Loucy (cell line): Measurements from ENCODE around the gene SH2D5.

ENCODE experiments used
- H2AFZ ChIP-seq: fragments of 200-600 bp; sonication (generic); 2 replicates; pipeline ENCODE4 v1.6.0; 2016; ENCODE audit warnings: antibody characterized with exemption, mild to moderate bottlenecking, low read length, moderate library complexity
- H3F3A ChIP-seq: fragments of 200-600 bp; 2 replicates; pipeline ENCODE4 v1.6.0; 2016; ENCODE audit warnings: antibody characterized with exemption, low read depth, mild to moderate bottlenecking
- H3K27me3 ChIP-seq: fragments of 200-600 bp; sonication (generic); 2 replicates; pipeline ENCODE4 v1.6.1; 2014; ENCODE audit warnings: low read length, mild to moderate bottlenecking; ENCODE audit not compliant: insufficient read depth, poor library complexity, severe bottlenecking
- H3K36me3 ChIP-seq: fragments of 200-600 bp; sonication (generic); 2 replicates; pipeline ENCODE4 v1.6.1; 2016; ENCODE audit warnings: low read length; ENCODE audit not compliant: insufficient read depth
- H3K4me1 ChIP-seq: fragments of 200-600 bp; sonication (generic); 2 replicates; pipeline ENCODE4 v1.5.1; 2014; ENCODE audit warnings: low read length, mild to moderate bottlenecking; ENCODE audit not compliant: insufficient read depth, poor library complexity, severe bottlenecking
- H3K4me2 ChIP-seq: fragments of 200-600 bp; sonication (generic); 2 replicates; pipeline ENCODE4 v1.6.0; 2014; ENCODE audit warnings: antibody characterized with exemption, low read length, low read depth, mild to moderate bottlenecking; ENCODE audit not compliant: poor library complexity, severe bottlenecking
- H3K4me3 ChIP-seq: fragments of 200-600 bp; sonication (generic); 2 replicates; pipeline ENCODE4 v1.5.1; 2014; ENCODE audit warnings: low read length, mild to moderate bottlenecking, mixed read lengths; ENCODE audit not compliant: poor library complexity, severe bottlenecking
- H3K79me2 ChIP-seq: fragments of 200-600 bp; sonication (generic); 2 replicates; pipeline ENCODE4 v1.6.1; 2014; ENCODE audit warnings: low read length; ENCODE audit not compliant: insufficient read depth
- H3K9ac ChIP-seq: fragments of 200-600 bp; sonication (generic); 2 replicates; pipeline ENCODE4 v1.6.0; 2014; ENCODE audit warnings: mild to moderate bottlenecking, low read depth, low read length, moderate library complexity; ENCODE audit not compliant: poor library complexity, severe bottlenecking
- H3K9me2 ChIP-seq: fragments of 200-600 bp; sonication (generic); replicated peaks from 2 replicates; pipeline ENCODE4 v1.6.1; 2016; ENCODE audit warnings: low read depth, low read length, mixed read lengths
- H3K9me3 ChIP-seq: fragments of 200-600 bp; sonication (generic); 2 replicates; pipeline ENCODE4 v1.6.1; 2014; ENCODE audit warnings: mild to moderate bottlenecking, antibody characterized with exemption, low read length, low read depth; ENCODE audit not compliant: insufficient read depth
- H4K20me1 ChIP-seq: fragments of 200-600 bp; sonication (generic); 2 replicates; pipeline ENCODE4 v1.6.0; 2014; ENCODE audit warnings: antibody characterized with exemption, low read length, mild to moderate bottlenecking; ENCODE audit not compliant: insufficient read depth, poor library complexity, severe bottlenecking
- EZH2phosphoT487 ChIP-seq: fragments of 200-600 bp; IDR thresholded peaks from 2 replicates; pipeline ENCODE4 v1.6.1; 2018; ENCODE audit warnings: antibody characterized with exemption, mild to moderate bottlenecking, moderate library complexity, borderline replicate concordance
- TF ChIP-seq, protein P1 (sequence below): fragments of 200-600 bp; sonication (generic); conservative IDR thresholded peaks from 2 replicates; pipeline ENCODE4 v1.5.1; 2014; ENCODE audit warnings: mild to moderate bottlenecking, antibody characterized with exemption, low read length

Gene SH2D5

DNA sequence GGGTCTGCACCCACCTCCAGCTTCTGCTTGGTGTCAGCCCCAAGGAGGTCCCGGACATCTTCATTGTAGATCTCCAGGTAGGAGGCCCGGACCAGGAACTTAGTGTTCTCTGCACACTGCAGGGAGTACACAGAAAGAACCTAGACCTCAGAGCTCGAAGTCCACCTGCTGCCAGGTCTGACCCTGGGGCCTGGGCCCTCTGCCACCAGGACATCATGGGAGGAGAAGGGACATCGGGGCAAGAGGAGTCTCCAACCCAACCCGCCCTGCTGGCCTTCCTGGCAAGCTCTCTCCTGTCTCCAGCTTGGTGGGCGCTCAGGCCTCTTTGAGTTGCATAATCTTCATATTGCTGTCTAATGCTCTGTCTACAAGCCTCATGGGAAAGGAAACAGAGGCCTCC is 19.1 kb downstream of the SH2D5 start:
- no peak overlapping the region for H2AFZ ChIP-seq
- no peaks in the 10 kb centered on the region for H3K27me3 ChIP-seq
- H3K36me3 ChIP-seq = no peaks in the 10 kb centered on the region
- H3K9me3 ChIP-seq = no peaks in the 10 kb centered on the region
- no peaks in the 10 kb centered on the region for H3F3A ChIP-seq
- H3K4me2 ChIP-seq = no peak overlapping the region
- no peak overlapping the region for H3K9ac ChIP-seq
- no peaks in the 10 kb centered on the region for H3K4me1 ChIP-seq
- no peaks in the 10 kb centered on the region for H3K79me2 ChIP-seq
- TF ChIP-seq EZH2phosphoT487 = no peak
- TF ChIP-seq, protein P1, sequence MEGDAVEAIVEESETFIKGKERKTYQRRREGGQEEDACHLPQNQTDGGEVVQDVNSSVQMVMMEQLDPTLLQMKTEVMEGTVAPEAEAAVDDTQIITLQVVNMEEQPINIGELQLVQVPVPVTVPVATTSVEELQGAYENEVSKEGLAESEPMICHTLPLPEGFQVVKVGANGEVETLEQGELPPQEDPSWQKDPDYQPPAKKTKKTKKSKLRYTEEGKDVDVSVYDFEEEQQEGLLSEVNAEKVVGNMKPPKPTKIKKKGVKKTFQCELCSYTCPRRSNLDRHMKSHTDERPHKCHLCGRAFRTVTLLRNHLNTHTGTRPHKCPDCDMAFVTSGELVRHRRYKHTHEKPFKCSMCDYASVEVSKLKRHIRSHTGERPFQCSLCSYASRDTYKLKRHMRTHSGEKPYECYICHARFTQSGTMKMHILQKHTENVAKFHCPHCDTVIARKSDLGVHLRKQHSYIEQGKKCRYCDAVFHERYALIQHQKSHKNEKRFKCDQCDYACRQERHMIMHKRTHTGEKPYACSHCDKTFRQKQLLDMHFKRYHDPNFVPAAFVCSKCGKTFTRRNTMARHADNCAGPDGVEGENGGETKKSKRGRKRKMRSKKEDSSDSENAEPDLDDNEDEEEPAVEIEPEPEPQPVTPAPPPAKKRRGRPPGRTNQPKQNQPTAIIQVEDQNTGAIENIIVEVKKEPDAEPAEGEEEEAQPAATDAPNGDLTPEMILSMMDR = no peak
- no peaks in the 10 kb centered on the region for H3K9me2 ChIP-seq
- no peak overlapping the region for H3K4me3 ChIP-seq
- no peaks in the 10 kb centered on the region for H4K20me1 ChIP-seq

DNA sequence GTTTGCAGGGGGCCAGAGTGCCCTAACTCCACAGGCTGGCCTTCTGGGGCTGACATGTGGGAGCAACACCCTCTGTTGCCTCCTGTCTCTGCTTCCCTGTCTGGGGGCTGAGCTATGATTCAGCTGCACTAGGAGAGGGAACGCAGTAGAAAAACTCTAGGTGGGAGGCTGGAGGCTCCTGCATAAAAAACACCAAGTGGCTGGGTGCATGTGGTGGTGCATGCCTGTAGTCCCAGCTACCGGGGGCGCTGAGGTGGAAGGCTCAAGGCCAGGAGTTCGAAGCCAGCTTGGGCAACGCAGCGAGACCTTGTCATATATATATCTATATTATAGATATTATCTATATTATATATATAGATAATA is 20.3 kb downstream of the SH2D5 start:
- Histone ChIP-seq H3K9me3 (no peaks in the 10 kb centered on the region), H3K36me3 (no peaks in the 10 kb centered on the region), H3K79me2 (no peaks in the 10 kb centered on the region), H3K27me3 (no peaks in the 10 kb centered on the region), H3K9ac (no peak overlapping the region), H3K4me2 (no peak overlapping the region), H2AFZ (no peak overlapping the region), H4K20me1 (no peaks in the 10 kb centered on the region), H3K4me3 (no peak overlapping the region), H3K4me1 (no peaks in the 10 kb centered on the region), H3F3A (no peaks in the 10 kb centered on the region), H3K9me2 (no peaks in the 10 kb centered on the region)
- no peak for TF ChIP-seq EZH2phosphoT487
- TF ChIP-seq, protein P1 = no peak

DNA sequence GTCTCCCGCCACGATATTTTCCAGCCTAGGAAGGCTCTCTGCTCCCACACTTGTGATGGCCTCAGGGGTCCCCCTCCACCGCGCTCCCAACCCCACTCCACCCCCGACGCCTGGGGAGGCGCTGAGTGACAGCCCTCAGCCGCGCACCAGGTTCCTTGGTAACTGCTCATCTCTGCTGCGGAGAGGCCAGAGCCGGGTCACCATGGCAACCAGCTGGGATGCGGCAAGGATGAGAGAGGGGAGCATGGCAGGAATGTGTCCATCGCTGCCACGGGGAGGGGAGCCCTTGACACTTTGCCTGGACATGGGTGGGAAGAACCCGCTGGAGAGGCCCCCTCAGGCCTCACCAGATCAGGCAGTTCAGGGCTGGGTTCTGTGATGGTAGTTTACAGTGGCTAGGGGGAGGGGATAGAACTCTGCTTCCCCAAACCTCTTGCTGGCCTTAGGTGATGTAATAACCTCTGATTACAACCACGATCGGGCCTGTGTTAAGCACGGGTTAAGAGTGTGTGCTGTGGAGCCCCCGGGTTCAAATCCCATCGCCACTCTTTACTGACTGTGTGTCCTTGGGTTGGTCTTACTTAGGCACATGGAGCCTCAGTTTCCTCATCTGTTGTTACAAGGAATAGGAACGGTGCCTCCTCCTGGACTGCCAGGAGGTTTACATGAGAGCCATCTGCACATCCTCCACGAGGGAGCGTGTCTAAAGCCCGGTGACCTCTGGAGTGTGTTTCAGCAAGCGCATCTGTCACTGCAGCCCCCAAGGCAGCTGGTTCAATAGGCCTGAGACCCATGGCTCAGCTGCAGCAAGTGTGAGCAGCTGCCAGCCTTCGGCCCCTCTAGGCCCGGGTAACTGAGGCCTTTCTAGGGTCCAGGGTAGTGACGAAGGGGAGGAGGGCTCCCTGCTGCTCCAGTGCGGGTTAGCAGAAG is 21.0 kb downstream of the SH2D5 start:
- Histone ChIP-seq H3K9me3 (no peaks in the 10 kb centered on the region), H4K20me1 (no peaks in the 10 kb centered on the region), H3K27me3 (no peaks in the 10 kb centered on the region), H3K9ac (no peak overlapping the region), H3F3A (no peaks in the 10 kb centered on the region), H3K79me2 (no peaks in the 10 kb centered on the region), H3K36me3 (no peaks in the 10 kb centered on the region), H3K4me2 (no peak overlapping the region), H2AFZ (no peak overlapping the region), H3K4me1 (no peaks in the 10 kb centered on the region), H3K9me2 (no peaks in the 10 kb centered on the region), H3K4me3 (no peak overlapping the region)
- TF ChIP-seq EZH2phosphoT487 = no peak
- TF ChIP-seq, protein P1 = no peak
